Urinary bladder (tissue), 4 donors: ENCODE results near the gene TLR3. TPM values are rescaled to one million over a fixed set of nuclear protein-coding genes. Genes with fewer than 3 reads are reported as not detected.

ENCODE experiments used
- DNase-seq: peaks from one replicate; pipeline ENCODE4 v3.0.0-alpha.2; 2015; ENCODE audit errors: extremely low spot score
- H3K27ac ChIP-seq: one replicate; pipeline ENCODE4 v1.5.1; 2013; ENCODE audit warnings: low read depth, mild to moderate bottlenecking, moderate library complexity
- H3K36me3 ChIP-seq: one replicate; pipeline ENCODE4 v1.6.1; 2013; ENCODE audit warnings: mild to moderate bottlenecking, moderate library complexity; ENCODE audit not compliant: insufficient read depth
- H3K4me1 ChIP-seq: one replicate; pipeline ENCODE4 v1.6.1; 2013; ENCODE audit warnings: mild to moderate bottlenecking, moderate library complexity; ENCODE audit not compliant: insufficient read depth
- H3K4me3 ChIP-seq: one replicate; pipeline ENCODE4 v1.5.1; 2013; ENCODE audit warnings: low read depth, low read length
- WGBS: extraction: QIAGEN DNeasy Blood & Tissue Kit; methylation state at CpG from one replicate; pipeline ENCODE4 v1.1.7; 2013; 5-methylcytosine and 5-hydroxymethylcytosine counted together
- polyA plus RNA-seq: library from polyadenylated mRNA; stranded (reverse); fragments of 200-250 nt; gene quantifications from one replicate; pipeline ENCODE4 v1.2.3, GENCODE V29; 2013
- total RNA-seq: library from RNA; depleted of rRNA; stranded (reverse); fragments of >200 nt; gene quantifications from one replicate; pipeline ENCODE4 v1.2.3, GENCODE V29; 2014
- donor health status: healthy with polysubstance abuse.
- donor health status: healthy.

The TLR3 gene
- total and polyA plus RNA-seq, 2 donors, result 4.7 to 20.4 TPM

DNA sequence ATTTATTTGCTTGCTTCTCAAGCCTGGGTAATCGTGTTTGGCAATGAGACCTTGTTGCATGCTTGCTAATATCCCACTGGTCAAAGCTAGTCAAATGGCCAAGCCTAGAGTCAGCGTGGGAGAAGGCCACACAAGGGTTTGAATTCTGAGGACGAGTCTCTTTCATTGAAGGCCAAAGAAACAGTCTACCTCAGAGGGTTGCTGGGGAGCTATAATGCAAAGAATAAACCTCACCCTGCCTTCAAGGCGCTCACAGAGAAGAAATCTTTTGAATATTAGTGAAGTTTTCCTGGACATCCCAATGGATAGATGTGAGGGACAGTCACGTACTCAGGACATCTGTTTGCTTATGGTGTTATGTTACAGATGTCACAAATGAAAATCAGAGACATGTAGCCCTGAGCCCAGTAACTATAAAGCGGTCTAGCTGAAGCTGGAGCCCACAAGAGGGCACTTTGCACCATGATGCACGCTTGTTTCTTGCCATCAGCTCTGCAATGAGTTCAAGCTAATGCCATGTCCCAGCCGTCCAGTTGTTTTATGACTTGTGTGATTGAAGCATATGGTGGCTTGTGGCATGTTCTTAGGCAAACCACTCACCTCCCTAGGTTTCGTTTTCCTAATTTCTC lies 1.1 kb upstream of the TLR3 start:
- Histone ChIP-seq H3K27ac (no peak overlapping the region), H3K36me3 (no peaks in the 10 kb centered on the region), H3K4me3 (peak overlapping the region; percentile 73), H3K4me1 (no peaks in the 10 kb centered on the region)
- no peak for DNase-seq
- WGBS, result 48% methylated on average over 9 of the region's 9 CpGs

DNA sequence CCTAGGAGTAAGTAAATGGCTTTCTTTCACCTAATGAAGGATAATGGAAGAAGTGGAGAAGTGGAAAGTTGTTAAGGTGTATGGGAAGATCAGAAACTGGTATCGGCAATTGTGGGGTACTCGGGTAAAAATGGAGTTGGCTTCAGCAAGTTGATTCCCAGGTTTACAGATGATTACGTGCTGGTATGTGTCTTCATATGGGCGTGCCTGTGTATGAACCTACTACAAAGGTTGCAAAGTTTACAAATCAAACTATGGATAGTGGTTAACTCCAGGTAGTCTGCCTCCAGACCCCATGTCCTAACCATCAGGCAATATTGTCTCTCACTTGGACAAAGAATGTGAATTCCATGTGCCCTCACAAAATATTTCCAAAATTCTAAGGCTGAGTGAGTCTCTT lies 773 bp downstream of the TLR3 start:
- H3K4me3 ChIP-seq, result peak overlapping the region; percentile 73
- H3K27ac ChIP-seq, result peak overlapping the region; percentile 18
- 71% methylated on average over 4 of the region's 4 CpGs for WGBS

DNA sequence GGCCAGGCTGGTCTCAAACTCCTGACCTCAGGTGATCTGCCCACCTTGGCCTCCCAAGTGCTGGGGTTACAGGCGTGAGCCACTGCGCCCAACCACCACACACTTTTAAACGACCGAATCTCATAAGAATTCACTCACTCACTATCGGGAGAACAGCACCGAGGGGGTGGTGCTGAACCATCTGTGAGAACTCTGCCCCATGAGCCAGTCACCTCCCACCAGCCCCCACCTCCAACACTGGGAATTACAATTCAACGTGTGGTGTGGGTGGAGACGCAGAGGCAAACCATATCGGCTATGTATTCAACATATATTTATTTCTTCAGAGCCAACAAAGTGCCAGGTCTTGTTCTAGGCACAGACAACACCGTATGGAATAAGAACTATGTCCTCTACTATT lies 3.6 kb downstream of the TLR3 start:
- Histone ChIP-seq H3K4me1 (no peaks in the 10 kb centered on the region), H3K4me3 (no peak overlapping the region), H3K36me3 (peaks cover 2% of the 10 kb centered on the region), H3K27ac (no peak overlapping the region)
- DNase-seq, result no peak
- WGBS, result 95% methylated on average over 10 of the region's 10 CpGs

More for the DNA sequence above, 773 bp downstream of the TLR3 start:
- DNase-seq, result no peak
- H3K4me1 ChIP-seq, result no peaks in the 10 kb centered on the region
- no peaks in the 10 kb centered on the region for H3K36me3 ChIP-seq

DNA sequence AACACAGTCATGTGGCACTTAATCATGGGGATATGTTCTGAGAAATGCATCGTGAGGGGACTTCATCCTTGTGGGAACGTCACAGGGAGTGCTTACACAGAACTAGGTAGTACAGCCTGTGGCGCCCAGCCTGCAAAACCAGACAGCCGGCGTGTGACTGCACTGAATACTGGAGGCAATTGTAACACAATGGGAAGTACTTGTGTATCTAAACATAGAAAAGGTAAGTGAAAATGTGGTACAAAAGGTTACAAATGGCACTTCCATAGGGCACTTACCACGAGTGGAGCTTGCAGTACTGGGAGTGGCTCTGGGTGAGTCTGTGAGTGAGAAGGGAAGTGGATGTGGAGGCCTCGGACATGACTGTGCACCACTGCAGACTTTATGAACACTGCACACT lies 5.2 kb downstream of the TLR3 start:
- no peak overlapping the region for H3K4me3 ChIP-seq
- H3K27ac ChIP-seq, result no peak overlapping the region
- 79% methylated on average over 7 of the region's 7 CpGs for WGBS
- H3K36me3 ChIP-seq, result peaks cover 2% of the 10 kb centered on the region
- DNase-seq, result no peak
- no peaks in the 10 kb centered on the region for H3K4me1 ChIP-seq

DNA sequence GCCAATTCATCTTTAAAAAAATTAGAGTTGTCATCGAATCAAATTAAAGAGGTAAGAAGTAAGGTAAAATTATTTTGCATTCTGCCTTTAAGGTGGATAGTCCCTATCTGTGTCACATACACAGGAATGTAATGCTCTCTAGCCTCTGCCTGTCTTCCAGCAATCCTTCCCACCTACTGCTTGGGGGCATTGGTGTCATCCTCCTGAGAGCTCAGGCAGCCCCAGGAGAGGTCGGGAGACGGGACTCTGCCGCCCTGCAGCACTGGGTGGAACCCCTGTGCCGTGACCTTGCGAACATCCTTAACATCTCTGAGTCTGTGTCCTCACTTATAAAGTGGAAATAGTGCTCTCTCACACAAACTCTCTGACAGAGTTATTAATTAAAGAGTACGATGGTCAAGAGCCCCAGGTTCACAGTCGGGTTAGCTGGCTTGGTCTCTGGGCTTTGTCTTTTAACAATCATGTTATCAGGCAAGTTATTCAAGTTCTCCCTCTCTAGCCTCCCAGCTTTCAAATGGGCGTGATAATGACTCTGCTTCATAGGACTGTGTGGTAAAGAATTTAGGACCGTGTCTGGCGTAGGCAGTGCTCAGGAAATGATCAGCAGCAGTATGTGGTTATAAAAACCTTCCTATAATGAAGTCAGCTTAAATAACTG lies 10.2 kb downstream of the TLR3 start:
- WGBS, result 68% methylated on average over 11 of the region's 11 CpGs
- H3K36me3 ChIP-seq, result peaks cover 2% of the 10 kb centered on the region
- H3K4me3 ChIP-seq, result no peak overlapping the region
- no peak for DNase-seq
- H3K4me1 ChIP-seq, result no peaks in the 10 kb centered on the region
- no peak overlapping the region for H3K27ac ChIP-seq

DNA sequence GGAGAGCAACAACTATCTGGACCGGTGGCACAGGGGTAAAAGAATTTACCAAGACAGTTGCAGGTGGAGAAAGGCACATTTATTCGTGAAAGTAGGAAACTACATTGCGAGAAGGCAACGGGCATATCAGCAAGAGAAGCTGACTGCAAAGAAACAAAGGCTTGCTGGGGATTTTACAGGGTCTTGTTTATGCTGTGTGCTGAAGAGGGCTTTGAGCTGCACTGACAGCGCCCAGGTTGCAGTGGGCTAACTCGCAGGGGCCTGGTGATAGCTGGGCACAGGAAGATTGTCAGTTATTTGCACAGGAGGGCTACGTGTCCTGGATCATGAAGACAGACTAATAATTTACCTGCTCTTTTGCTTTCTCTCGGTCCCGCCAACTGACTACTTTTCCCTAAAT lies 10.7 kb downstream of the TLR3 start:
- Histone ChIP-seq H3K4me3 (no peak overlapping the region), H3K27ac (no peak overlapping the region), H3K36me3 (peaks cover 2% of the 10 kb centered on the region), H3K4me1 (no peaks in the 10 kb centered on the region)
- WGBS, result 79% methylated on average over 9 of the region's 9 CpGs
- DNase-seq, result no peak

DNA sequence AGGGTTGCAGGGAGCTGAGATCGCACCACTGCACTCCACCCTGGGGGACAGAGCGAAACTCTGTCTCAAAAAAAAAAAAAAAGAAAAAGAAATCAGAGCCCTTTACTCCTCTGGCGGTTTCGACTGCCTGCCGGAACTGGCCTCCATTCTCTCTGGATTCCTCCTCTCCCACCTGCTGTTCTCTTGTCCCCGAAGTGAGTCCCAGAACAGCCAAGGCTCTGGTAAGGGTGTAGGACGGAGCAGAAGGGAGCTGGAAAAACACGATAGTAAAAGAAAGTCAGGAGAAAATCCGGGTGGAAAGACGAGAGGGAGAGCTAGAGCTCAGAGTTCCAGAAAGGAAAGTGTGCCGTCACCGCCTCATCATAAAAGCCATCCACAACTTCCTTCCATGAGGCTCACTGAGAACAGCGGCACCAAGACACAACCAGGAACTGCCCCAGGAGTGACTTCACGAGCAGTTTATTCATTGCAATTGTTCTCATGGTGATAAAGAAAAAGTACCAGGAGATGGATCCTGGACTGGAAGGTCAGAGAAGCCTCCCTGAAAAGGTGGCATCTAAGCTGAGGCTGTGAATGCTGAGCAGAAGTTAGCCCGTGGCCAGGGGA lies 12.3 kb downstream of the TLR3 start:
- Histone ChIP-seq H3K4me3 (no peak overlapping the region), H3K4me1 (no peaks in the 10 kb centered on the region), H3K27ac (no peak overlapping the region), H3K36me3 (peaks cover 2% of the 10 kb centered on the region)
- no peak for DNase-seq
- 81% methylated on average over 15 of the region's 15 CpGs for WGBS

DNA sequence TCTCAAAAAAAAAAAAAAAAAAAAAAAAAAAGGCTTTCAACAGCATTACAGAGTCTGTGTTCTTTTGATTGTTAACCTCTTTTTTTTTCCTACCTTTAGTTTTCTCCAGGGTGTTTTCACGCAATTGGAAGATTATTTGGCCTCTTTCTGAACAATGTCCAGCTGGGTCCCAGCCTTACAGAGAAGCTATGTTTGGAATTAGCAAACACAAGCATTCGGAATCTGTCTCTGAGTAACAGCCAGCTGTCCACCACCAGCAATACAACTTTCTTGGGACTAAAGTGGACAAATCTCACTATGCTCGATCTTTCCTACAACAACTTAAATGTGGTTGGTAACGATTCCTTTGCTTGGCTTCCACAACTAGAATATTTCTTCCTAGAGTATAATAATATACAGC lies 13.3 kb downstream of the TLR3 start:
- WGBS, result 52% methylated on average over 4 of the region's 4 CpGs
- Histone ChIP-seq H3K4me3 (no peak overlapping the region), H3K4me1 (no peaks in the 10 kb centered on the region), H3K27ac (no peak overlapping the region), H3K36me3 (no peaks in the 10 kb centered on the region)
- DNase-seq, result no peak

DNA sequence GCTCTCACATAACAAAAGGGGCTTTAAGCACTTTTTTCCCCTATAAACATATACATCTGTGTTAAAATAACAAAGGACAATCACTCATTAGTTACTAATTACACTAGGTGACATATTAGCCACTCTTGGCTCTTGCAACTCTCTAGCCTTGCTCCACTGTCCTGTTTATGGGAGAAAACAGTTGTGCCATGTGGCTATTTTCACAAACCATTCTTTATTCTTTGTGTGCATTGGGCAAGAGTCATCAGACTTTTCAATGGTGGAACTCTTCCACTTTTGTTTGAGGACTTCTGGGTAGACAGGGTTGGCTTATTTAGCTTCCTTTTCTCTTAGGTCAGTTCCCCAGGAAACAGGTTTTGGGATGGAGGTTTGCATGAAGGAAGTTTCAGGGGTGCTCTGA lies 19.6 kb downstream of the TLR3 start:
- Histone ChIP-seq H3K27ac (no peak overlapping the region), H3K4me3 (no peak overlapping the region), H3K36me3 (no peaks in the 10 kb centered on the region), H3K4me1 (no peaks in the 10 kb centered on the region)
- no peak for DNase-seq

DNA sequence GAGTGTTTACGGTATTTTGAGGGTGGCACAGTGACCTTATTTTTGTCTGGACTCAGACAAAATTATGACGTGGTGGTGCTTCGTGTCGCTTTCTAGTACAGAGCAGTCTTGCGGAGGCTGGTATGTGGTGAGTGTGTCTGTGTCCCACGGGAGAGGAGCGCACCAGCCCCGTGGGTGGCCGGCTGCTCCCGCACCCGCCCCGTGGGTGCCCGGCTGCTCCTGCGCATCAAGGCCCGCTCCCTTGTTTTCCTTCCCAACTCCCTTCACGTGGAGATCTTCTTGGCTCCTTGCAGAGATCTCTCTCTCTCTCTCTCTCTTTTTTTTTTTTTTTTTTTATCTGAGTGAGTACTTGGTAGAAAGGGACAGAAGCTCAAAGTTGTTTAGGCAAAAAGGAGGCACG lies 23.3 kb downstream of the TLR3 start:
- DNase-seq, result no peak

DNA sequence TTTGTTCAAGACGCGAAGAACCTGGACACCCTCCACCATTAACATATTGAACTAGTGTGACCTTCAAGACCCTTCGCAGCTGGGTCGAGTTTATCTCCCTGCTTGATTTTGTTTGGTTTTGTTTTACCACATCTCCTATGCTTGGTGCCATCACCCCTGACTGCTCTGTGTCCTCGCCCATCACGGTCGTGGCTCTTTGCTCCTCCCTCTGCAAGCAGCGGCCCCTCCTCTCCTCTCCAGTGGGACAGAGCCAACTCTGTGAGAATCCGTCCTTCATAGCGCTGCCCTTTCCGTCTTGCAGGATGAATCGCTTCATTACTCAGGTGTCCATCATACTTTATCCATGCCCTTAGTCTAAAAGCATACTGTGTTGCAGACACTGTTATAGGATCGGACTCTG lies 26.4 kb downstream of the TLR3 start:
- WGBS, result 83% methylated on average over 13 of the region's 13 CpGs
- no peaks in the 10 kb centered on the region for H3K4me1 ChIP-seq
- DNase-seq, result no peak
- no peak overlapping the region for H3K27ac ChIP-seq
- no peaks in the 10 kb centered on the region for H3K36me3 ChIP-seq
- no peak overlapping the region for H3K4me3 ChIP-seq

More for the DNA sequence above, 23.3 kb downstream of the TLR3 start:
- H3K36me3 ChIP-seq, result no peaks in the 10 kb centered on the region
- no peak overlapping the region for H3K27ac ChIP-seq
- WGBS, result 93% methylated on average over 17 of the region's 17 CpGs
- no peak overlapping the region for H3K4me3 ChIP-seq
- H3K4me1 ChIP-seq, result no peaks in the 10 kb centered on the region

DNA sequence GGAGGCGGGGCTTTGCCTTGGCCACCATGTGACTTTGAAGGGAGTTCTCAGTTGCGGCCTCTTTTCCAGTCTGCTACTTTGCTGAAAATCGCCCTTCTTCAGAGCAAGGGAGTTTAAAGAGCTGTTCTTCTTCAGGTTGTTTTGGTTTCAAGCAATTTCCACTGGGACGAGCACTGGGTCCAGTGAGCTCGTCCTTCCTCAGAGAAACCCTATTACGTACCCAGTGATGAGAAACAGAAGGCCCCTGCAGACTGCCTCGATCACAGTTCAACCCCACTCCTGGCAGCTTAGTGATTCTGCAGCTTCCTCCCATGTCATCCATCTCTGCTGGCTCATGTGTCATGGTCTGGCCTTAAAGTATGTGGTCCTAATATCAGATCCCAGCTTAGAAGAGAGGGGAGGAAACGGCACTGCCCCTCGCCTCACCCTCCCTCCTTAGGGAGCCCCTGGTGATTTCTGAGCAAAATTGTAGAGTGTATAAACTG lies 27.8 kb downstream of the TLR3 start:
- Histone ChIP-seq H3K27ac (no peak overlapping the region), H3K36me3 (no peaks in the 10 kb centered on the region), H3K4me3 (no peak overlapping the region), H3K4me1 (no peaks in the 10 kb centered on the region)
- 75% methylated on average over 9 of the region's 9 CpGs for WGBS
- DNase-seq, result no peak

DNA sequence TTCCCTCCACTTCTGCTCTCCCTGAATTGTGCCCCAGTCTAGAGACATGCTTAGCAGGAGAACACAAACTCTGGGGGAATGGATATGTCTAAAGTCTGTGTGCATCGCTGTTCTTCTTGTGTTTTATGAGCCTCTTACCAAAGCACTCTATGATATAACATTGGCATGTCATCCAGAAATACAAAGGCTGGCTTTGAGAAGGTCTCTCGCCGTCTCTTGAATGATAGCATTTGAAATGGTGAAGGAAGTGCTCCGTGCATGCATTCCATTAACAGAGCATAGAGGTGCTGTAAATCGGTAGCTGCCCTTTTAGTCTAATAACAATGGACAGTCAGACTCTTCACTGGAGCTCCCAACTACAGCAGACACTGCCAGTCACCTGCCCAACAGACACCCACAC lies 28.4 kb downstream of the TLR3 start:
- no peak overlapping the region for H3K27ac ChIP-seq
- no peak overlapping the region for H3K4me3 ChIP-seq
- no peaks in the 10 kb centered on the region for H3K4me1 ChIP-seq
- 73% methylated on average over 5 of the region's 5 CpGs for WGBS
- no peak for DNase-seq
- H3K36me3 ChIP-seq, result no peaks in the 10 kb centered on the region

DNA sequence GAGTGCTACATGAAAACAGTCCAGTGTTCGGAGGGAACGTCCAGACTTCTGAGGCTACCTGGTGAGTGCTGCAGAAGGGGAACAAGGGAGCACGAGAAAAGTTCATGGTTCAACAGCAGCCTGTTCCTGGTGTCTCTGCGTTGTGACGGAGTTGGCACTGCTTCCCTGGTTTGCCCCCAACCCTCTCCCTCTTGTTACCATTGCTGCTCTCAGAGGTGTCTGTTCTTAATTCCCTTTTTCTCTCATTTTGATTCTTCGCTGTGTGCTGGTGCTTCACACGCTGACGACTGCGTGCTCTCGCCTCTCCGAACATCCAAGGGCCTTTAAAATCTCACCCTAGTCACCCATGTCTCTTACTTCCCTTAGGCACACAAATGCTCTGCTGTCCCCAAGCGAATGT lies 34.0 kb downstream of the TLR3 start:
- H3K27ac ChIP-seq, result no peak overlapping the region
- DNase-seq, result no peak
- H3K4me3 ChIP-seq, result no peak overlapping the region
- H3K36me3 ChIP-seq, result no peaks in the 10 kb centered on the region
- no peaks in the 10 kb centered on the region for H3K4me1 ChIP-seq
- WGBS, result 96% methylated on average over 12 of the region's 12 CpGs
